HPDE6-E6E7 (cell line): Measurements from ENCODE around the gene TRIM71.
"Not testable (repeated sequence)": the region's sequence is repeated elsewhere in the genome, so short reads cannot be mapped to it uniquely, and the experiment has no call there.

Experiments used
- DNase-seq: peaks from one replicate; pipeline ENCODE4 v3.0.0; 2011; ENCODE audit warnings: missing footprints; ENCODE audit errors: extremely low spot score

Gene TRIM71

GRCh38 chr3:32890420-32891276 lies 72.9 kb downstream of the TRIM71 start:
- DNase-seq: no peak

GRCh38 chr3:32891365-32891764 lies 73.6 kb downstream of the TRIM71 start:
- no peak for DNase-seq

- no peak for DNase-seq
Observed at GRCh38 chr3:32892625-32893598, 75.1 kb downstream of the TRIM71 start.

GRCh38 chr3:32894977-32895376 lies 77.2 kb downstream of the TRIM71 start:
- no peak for DNase-seq

- no peak for DNase-seq
Observed at GRCh38 chr3:32895701-32896100, 77.9 kb downstream of the TRIM71 start.

GRCh38 chr3:32896143-32896542 lies 78.3 kb downstream of the TRIM71 start:
- DNase-seq: no peak

- DNase-seq: no peak
Observed at GRCh38 chr3:32897001-32897601, 79.3 kb downstream of the TRIM71 start.

- no peak for DNase-seq
Observed at GRCh38 chr3:32897981-32898623, 80.3 kb downstream of the TRIM71 start.

GRCh38 chr3:32899265-32899664 lies 81.5 kb downstream of the TRIM71 start:
- no peak for DNase-seq

- no peak for DNase-seq
Observed at GRCh38 chr3:32901005-32901932, 83.5 kb downstream of the TRIM71 start.

GRCh38 chr3:32902887-32903371 lies 85.1 kb downstream of the TRIM71 start:
- not testable (repeated sequence) for DNase-seq

GRCh38 chr3:32903953-32904352 lies 86.2 kb downstream of the TRIM71 start:
- no peak for DNase-seq

- no peak for DNase-seq
Observed at GRCh38 chr3:32909999-32910398, 92.2 kb downstream of the TRIM71 start.

GRCh38 chr3:32910954-32911353 lies 93.2 kb downstream of the TRIM71 start:
- DNase-seq: no peak

GRCh38 chr3:32912046-32912445 lies 94.2 kb downstream of the TRIM71 start:
- no peak for DNase-seq

GRCh38 chr3:32913790-32914446 lies 96.1 kb downstream of the TRIM71 start:
- DNase-seq: no peak

- DNase-seq: no peak
Observed at GRCh38 chr3:32919920-32920319, 102.1 kb downstream of the TRIM71 start.

- DNase-seq: no peak
Observed at GRCh38 chr3:32922078-32922477, 104.3 kb downstream of the TRIM71 start.

GRCh38 chr3:32930161-32930560 lies 112.4 kb downstream of the TRIM71 start:
- no peak for DNase-seq

GRCh38 chr3:32931273-32931672 lies 113.5 kb downstream of the TRIM71 start:
- DNase-seq: not testable (repeated sequence)
